Neural cell (in vitro differentiated cells): ENCODE data around the gene EIF2B1. TPM values are rescaled to one million over a fixed set of nuclear protein-coding genes. Genes with fewer than 3 reads are reported as not detected.

Source experiments
- H2AFZ ChIP-seq: fragments of 200-600, 300-800 bp; sonication (generic), shearing (Covaris generic); 2 replicates; pipeline ENCODE4 v1.6.0; 2014; ENCODE audit warnings: low read depth, mild to moderate bottlenecking, antibody characterized with exemption, low read length, moderate library complexity
- H3F3A ChIP-seq: fragments of 200-600 bp; shearing (Covaris generic); 2 replicates; pipeline ENCODE4 v1.6.1; 2016; ENCODE audit warnings: mild to moderate bottlenecking, moderate library complexity, mixed read lengths, antibody characterized with exemption, low read length; ENCODE audit not compliant: insufficient read depth, poor library complexity, severe bottlenecking
- H3K27ac ChIP-seq: fragments of 200-600, 300-800 bp; sonication (generic), shearing (Covaris generic); 2 replicates; pipeline ENCODE4 v1.5.1; 2014; ENCODE audit warnings: mild to moderate bottlenecking, low read length, moderate library complexity
- H3K27me3 ChIP-seq: fragments of 300-800, 200-600 bp; sonication (generic), shearing (Covaris generic); 2 replicates; pipeline ENCODE4 v1.6.0; 2014; ENCODE audit warnings: mild to moderate bottlenecking, low read depth, low read length, moderate library complexity; ENCODE audit not compliant: insufficient read depth
- H3K36me3 ChIP-seq: fragments of 300-800, 200-600 bp; sonication (generic), shearing (Covaris generic); 2 replicates; pipeline ENCODE4 v1.5.1; 2014; ENCODE audit warnings: mild to moderate bottlenecking, antibody characterized with exemption, low read length, moderate library complexity; ENCODE audit not compliant: insufficient read depth
- H3K4me2 ChIP-seq: fragments of 300-800, 200-600 bp; sonication (generic), shearing (Covaris generic); 2 replicates; pipeline ENCODE4 v1.6.0; 2014; ENCODE audit warnings: mild to moderate bottlenecking, low read length
- H3K4me3 ChIP-seq: fragments of 300-800, 200-600 bp; sonication (generic), shearing (Covaris generic); 2 replicates; pipeline ENCODE4 v1.5.1; 2014; ENCODE audit warnings: mild to moderate bottlenecking, low read length, moderate library complexity
- H3K79me2 ChIP-seq: fragments of 200-600 bp; shearing (Covaris generic); replicated peaks from 2 replicates; pipeline ENCODE4 v1.6.0; 2014; ENCODE audit warnings: mild to moderate bottlenecking, low read length, moderate library complexity; ENCODE audit not compliant: insufficient read depth
- H3K9ac ChIP-seq: fragments of 300-800, 200-600 bp; sonication (generic), shearing (Covaris generic); 2 replicates; pipeline ENCODE4 v1.6.1; 2016; ENCODE audit warnings: mild to moderate bottlenecking, low read length, mixed read lengths
- H3K9me2 ChIP-seq: fragments of 200-600 bp; shearing (Covaris generic); 2 replicates; pipeline ENCODE4 v1.6.1; 2016; ENCODE audit warnings: mild to moderate bottlenecking, low read length, mixed read lengths; ENCODE audit not compliant: insufficient read depth
- H3K9me3 ChIP-seq: fragments of 200-600, 300-800 bp; sonication (generic), shearing (Covaris generic); 2 replicates; pipeline ENCODE4 v1.6.1; 2016; ENCODE audit warnings: mild to moderate bottlenecking, mixed run types, low read length, moderate library complexity, mixed read lengths
- H4K20me1 ChIP-seq: fragments of 200-600 bp; shearing (Covaris generic); 2 replicates; pipeline ENCODE4 v1.6.1; 2016; ENCODE audit warnings: mild to moderate bottlenecking, mixed run types; ENCODE audit not compliant: insufficient read depth
- CTCF ChIP-seq: fragments of 450-650 bp; IDR thresholded peaks from 2 replicates; pipeline ENCODE4 v1.5.1; 2014; ENCODE audit warnings: antibody characterized with exemption, mild to moderate bottlenecking, moderate library complexity; ENCODE audit not compliant: poor library complexity, severe bottlenecking
- EP300 ChIP-seq: fragments of 450-650 bp; conservative IDR thresholded peaks from 2 replicates; pipeline ENCODE4 v1.6.1; 2014; ENCODE audit warnings: antibody characterized with exemption, mild to moderate bottlenecking, moderate library complexity; ENCODE audit not compliant: poor library complexity, severe bottlenecking
- EZH2 ChIP-seq: fragments of 200-600, 300-800 bp; shearing (Covaris generic), sonication (generic); IDR thresholded peaks from 2 replicates; pipeline ENCODE4 v1.6.1; 2014; ENCODE audit warnings: antibody characterized with exemption, low read length, borderline replicate concordance, mild to moderate bottlenecking; ENCODE audit not compliant: insufficient read depth, poor library complexity, severe bottlenecking
- MXI1 ChIP-seq: fragments of 450-650 bp; conservative IDR thresholded peaks from 2 replicates; pipeline ENCODE4 v1.6.1; 2014; ENCODE audit warnings: antibody characterized with exemption, mild to moderate bottlenecking; ENCODE audit not compliant: poor library complexity, severe bottlenecking
- POLR2AphosphoS5 ChIP-seq: IDR thresholded peaks from 2 replicates; pipeline ENCODE4 v1.6.1; 2012
- RAD21 ChIP-seq: fragments of 450-650 bp; conservative IDR thresholded peaks from 2 replicates; pipeline ENCODE4 v1.6.1; 2014; ENCODE audit warnings: antibody characterized with exemption, mild to moderate bottlenecking, moderate library complexity
- REST ChIP-seq: IDR thresholded peaks from 2 replicates; pipeline ENCODE4 v1.6.1; 2012; ENCODE audit warnings: borderline replicate concordance
- SMC3 ChIP-seq: fragments of 450-650 bp; conservative IDR thresholded peaks from 2 replicates; pipeline ENCODE4 v1.6.1; 2014; ENCODE audit warnings: antibody characterized with exemption, mild to moderate bottlenecking, moderate library complexity; ENCODE audit not compliant: poor library complexity
- TAF1 ChIP-seq: IDR thresholded peaks from 2 replicates; pipeline ENCODE4 v1.6.1; 2012; ENCODE audit warnings: low read depth
- polyA plus RNA-seq: library from polyadenylated mRNA; depleted of rRNA; stranded (reverse); fragments of >200 nt; gene quantifications from 2 replicates; pipeline ENCODE4 v1.2.3, GENCODE V29; 2014

The EIF2B1 gene
- polyA plus RNA-seq, 1 donor from 2014 or later, result 59.9 TPM

GRCh38 chr12:123599310-123599709 lies 34.2 kb downstream of the EIF2B1 start:
- no peak overlapping the region for H3K4me2 ChIP-seq
- H3K4me3 ChIP-seq, result no peak overlapping the region
- no peak for TF ChIP-seq MXI1
- TF ChIP-seq SMC3, result no peak
- TF ChIP-seq EZH2, result no peak
- no peak for TF ChIP-seq POLR2AphosphoS5
- no peak for TF ChIP-seq RAD21
- TF ChIP-seq EP300, result no peak
- no peaks in the 10 kb centered on the region for H4K20me1 ChIP-seq
- H3F3A ChIP-seq, result no peaks in the 10 kb centered on the region
- H3K79me2 ChIP-seq, result peaks cover 26% of the 10 kb centered on the region
- H3K27ac ChIP-seq, result no peak overlapping the region
- H3K9me2 ChIP-seq, result no peaks in the 10 kb centered on the region
- no peak overlapping the region for H2AFZ ChIP-seq
- H3K9ac ChIP-seq, result no peak overlapping the region
- H3K36me3 ChIP-seq, result no peaks in the 10 kb centered on the region
- H3K9me3 ChIP-seq, result no peaks in the 10 kb centered on the region
- H3K27me3 ChIP-seq, result no peaks in the 10 kb centered on the region

- no peaks in the 10 kb centered on the region for H3K36me3 ChIP-seq
- no peak overlapping the region for H3K4me2 ChIP-seq
- TF ChIP-seq EP300 (no peak), RAD21 (no peak), CTCF (no peak), SMC3 (no peak), EZH2 (no peak), TAF1 (no peak)
- H3K27ac ChIP-seq, result no peak overlapping the region
- H3K9ac ChIP-seq, result no peak overlapping the region
- no peaks in the 10 kb centered on the region for H3K9me3 ChIP-seq
- H3K79me2 ChIP-seq, result peaks cover 18% of the 10 kb centered on the region
- H3K27me3 ChIP-seq, result no peaks in the 10 kb centered on the region
- no peaks in the 10 kb centered on the region for H4K20me1 ChIP-seq
- no peaks in the 10 kb centered on the region for H3K9me2 ChIP-seq
- H3K4me3 ChIP-seq, result no peak overlapping the region
- no peaks in the 10 kb centered on the region for H3F3A ChIP-seq
- H2AFZ ChIP-seq, result no peak overlapping the region
Measured at GRCh38 chr12:123598522-123598921, 35.0 kb downstream of the EIF2B1 start.

GRCh38 chr12:123597100-123597499 lies 36.4 kb downstream of the EIF2B1 start:
- Histone ChIP-seq H3K4me2 (no peak overlapping the region), H3K36me3 (no peaks in the 10 kb centered on the region), H3F3A (no peaks in the 10 kb centered on the region), H3K9me3 (no peaks in the 10 kb centered on the region), H3K9me2 (no peaks in the 10 kb centered on the region), H2AFZ (no peak overlapping the region), H3K79me2 (peaks cover 5% of the 10 kb centered on the region), H3K4me3 (no peak overlapping the region), H3K27ac (no peak overlapping the region), H3K27me3 (no peaks in the 10 kb centered on the region), H3K9ac (no peak overlapping the region), H4K20me1 (no peaks in the 10 kb centered on the region)
- TF ChIP-seq POLR2AphosphoS5 (no peak), MXI1 (no peak), EZH2 (no peak), REST (no peak), RAD21 (no peak), TAF1 (no peak), CTCF (no peak), EP300 (no peak), SMC3 (no peak)
